Gastrocnemius medialis (tissue), 4 donors: ENCODE results near the gene LCA5.

ENCODE experiments used
- POLR2A ChIP-seq, 2 donors: fragments of 450-650 bp; IDR thresholded peaks; one replicate each; pipeline ENCODE4 v1.6.1; 2017; ENCODE audit warnings: antibody characterized with exemption in 2 of 2, mild to moderate bottlenecking in 2 of 2, moderate library complexity in 2 of 2
- TF ChIP-seq, protein P1 (sequence below), 5 experiments: fragments of 450-650 bp in 3 of 5; fragments of 200-600 bp in 2 of 5; sonication (generic) in 2 of 5; IDR thresholded peaks in 4 of 5; conservative IDR thresholded peaks in 1 of 5; 1 replicate in 4 of 5; 2 replicates in 1 of 5; pipeline ENCODE4 v1.5.1; 2016 to 2019; ENCODE audit warnings: antibody characterized with exemption in 5 of 5, mild to moderate bottlenecking in 3 of 5, moderate library complexity in 3 of 5

DNA sequence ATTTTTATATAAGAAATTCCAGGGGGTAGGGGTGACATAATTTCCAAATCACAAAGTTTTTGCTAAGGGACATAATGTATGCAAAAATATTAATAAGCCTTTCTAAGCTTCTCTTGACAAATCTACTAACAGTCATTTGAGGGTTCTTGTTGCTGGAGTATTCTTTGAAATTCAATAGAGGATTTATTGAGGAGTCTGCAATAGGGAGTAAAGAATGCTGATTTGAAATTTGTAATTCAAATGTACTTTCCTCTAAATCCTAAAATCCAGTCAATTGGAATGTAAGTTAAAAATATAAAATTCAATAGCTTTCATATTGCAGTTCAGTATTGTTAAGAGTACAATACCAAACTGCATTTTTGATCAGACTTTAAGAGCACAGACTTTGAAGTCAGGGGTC is 17.1 kb upstream of the LCA5 start:
- TF ChIP-seq, protein P1, sequence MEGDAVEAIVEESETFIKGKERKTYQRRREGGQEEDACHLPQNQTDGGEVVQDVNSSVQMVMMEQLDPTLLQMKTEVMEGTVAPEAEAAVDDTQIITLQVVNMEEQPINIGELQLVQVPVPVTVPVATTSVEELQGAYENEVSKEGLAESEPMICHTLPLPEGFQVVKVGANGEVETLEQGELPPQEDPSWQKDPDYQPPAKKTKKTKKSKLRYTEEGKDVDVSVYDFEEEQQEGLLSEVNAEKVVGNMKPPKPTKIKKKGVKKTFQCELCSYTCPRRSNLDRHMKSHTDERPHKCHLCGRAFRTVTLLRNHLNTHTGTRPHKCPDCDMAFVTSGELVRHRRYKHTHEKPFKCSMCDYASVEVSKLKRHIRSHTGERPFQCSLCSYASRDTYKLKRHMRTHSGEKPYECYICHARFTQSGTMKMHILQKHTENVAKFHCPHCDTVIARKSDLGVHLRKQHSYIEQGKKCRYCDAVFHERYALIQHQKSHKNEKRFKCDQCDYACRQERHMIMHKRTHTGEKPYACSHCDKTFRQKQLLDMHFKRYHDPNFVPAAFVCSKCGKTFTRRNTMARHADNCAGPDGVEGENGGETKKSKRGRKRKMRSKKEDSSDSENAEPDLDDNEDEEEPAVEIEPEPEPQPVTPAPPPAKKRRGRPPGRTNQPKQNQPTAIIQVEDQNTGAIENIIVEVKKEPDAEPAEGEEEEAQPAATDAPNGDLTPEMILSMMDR (IDR thresholded peaks at IDR 0.05 in 4 of 5, conservative IDR thresholded peaks at IDR 0.05 in 1 of 5) = no peak
- no peak for TF ChIP-seq POLR2A (IDR thresholded peaks at IDR 0.05)
